HepG2 (cell line): Measurements from ENCODE around the gene KRTAP10-5. TPM values are rescaled to one million over a fixed set of nuclear protein-coding genes. Genes with fewer than 3 reads are reported as not detected.

Experiments
- ATAC-seq: fragments of 200-7000 bp; cut with Tn5 transposase; 3 replicates; pipeline ENCODE4 v1.9.1; 2020; ENCODE audit warnings: mild to moderate bottlenecking, moderate library complexity
- BruUV-seq: library from RNA; stranded (reverse); fragments of 400-500 nt; replicated peaks from 2 replicates; lab custom pipeline; 2021; lab: Mats Ljungman, UMichigan
- CTCF ChIA-PET: fragments of 300-600 bp; formaldehyde crosslinking; extraction: SDS; loops from one replicate; lab custom pipeline; 2021; ENCODE audit warnings: low total read pairs, inconsistent platforms, low intra/inter-chr PET ratio; lab: Yijun Ruan, JAX
- POLR2A ChIA-PET: fragments of 350-600 bp; sonication (Branson Sonifier 250); formaldehyde crosslinking; loops from one replicate; lab custom pipeline; 2020; ENCODE audit warnings: antibody characterized with exemption, inconsistent platforms; lab: Yijun Ruan, JAX
- DNase-seq: peaks from one replicate; pipeline ENCODE4 v3.0.0-alpha.2; 2015; ENCODE audit warnings: low spot score
- FAIRE-seq: peaks from 3 replicates; lab custom pipeline; 2011; peaks lifted over from hg19 to GRCh38; lab: Jason Lieb, UNC
- H2AFZ ChIP-seq: one replicate; pipeline ENCODE4 v1.6.1; 2011; ENCODE audit warnings: low read length, inconsistent platforms
- H3K27ac ChIP-seq: fragments of 300-600 bp; 3 replicates; pipeline ENCODE4 v1.8.0; 2011; ENCODE audit warnings: mixed run types, mild to moderate bottlenecking, mixed read lengths, low read length, inconsistent platforms; ENCODE audit not compliant: insufficient read depth; ENCODE audit errors: extremely low read length
- H3K27me3 ChIP-seq, 2 experiments: fragments of 200-600 bp in 1 of 2; 2 replicates in 1 of 2; 3 replicates in 1 of 2; pipeline versions ENCODE4 v1.6.0 to v1.8.0; 2011; ENCODE audit warnings: low read length in 2 of 2, mild to moderate bottlenecking in 2 of 2, moderate library complexity in 2 of 2, inconsistent platforms in 1 of 2; ENCODE audit not compliant: insufficient read depth in 2 of 2, control insufficient read depth in 1 of 2
- H3K36me3 ChIP-seq, 2 experiments: fragments of 200-600 bp in 1 of 2; replicated peaks in 1 of 2; 2 replicates in 1 of 2; 3 replicates in 1 of 2; pipeline versions ENCODE4 v1.5.1 to v1.8.0; 2011; ENCODE audit warnings: low read length in 2 of 2, inconsistent platforms in 1 of 2; ENCODE audit not compliant: insufficient read depth in 2 of 2, control insufficient read depth in 1 of 2
- H3K4me1 ChIP-seq: 2 replicates; pipeline ENCODE4 v1.5.1; 2012; ENCODE audit warnings: low read length, inconsistent platforms; ENCODE audit not compliant: insufficient read depth
- H3K4me2 ChIP-seq: 2 replicates; pipeline ENCODE4 v1.6.0; 2011; ENCODE audit warnings: low read depth, low read length, inconsistent platforms
- H3K4me3 ChIP-seq, 3 experiments: fragments of 200-600 bp in 1 of 3; sonication (generic), shearing (Covaris generic) in 1 of 3; replicated peaks in 1 of 3; 2 replicates each; pipeline ENCODE4 v1.5.1; 2011 to 2016; ENCODE audit warnings: low read length in 3 of 3, inconsistent platforms in 2 of 3, low read depth in 2 of 3, mild to moderate bottlenecking in 2 of 3, control low read depth in 1 of 3, mixed read lengths in 1 of 3; ENCODE audit not compliant: insufficient read depth in 1 of 3
- H3K79me2 ChIP-seq: one replicate; pipeline ENCODE4 v1.6.1; 2011; ENCODE audit warnings: low read length, inconsistent platforms; ENCODE audit not compliant: insufficient read depth
- H3K9ac ChIP-seq: 2 replicates; pipeline ENCODE4 v1.6.0; 2011; ENCODE audit warnings: mild to moderate bottlenecking, low read depth, low read length, inconsistent platforms; ENCODE audit not compliant: insufficient read depth
- H3K9me3 ChIP-seq: 2 replicates; pipeline ENCODE4 v1.5.1; 2012; ENCODE audit warnings: mild to moderate bottlenecking, low read length
- H4K20me1 ChIP-seq: 2 replicates; pipeline ENCODE4 v1.6.0; 2011; ENCODE audit warnings: inconsistent platforms, mild to moderate bottlenecking, low read length, moderate library complexity; ENCODE audit not compliant: insufficient read depth
- ARNT2 ChIP-seq: sonication (generic); formaldehyde crosslinking; IDR thresholded peaks from 2 replicates; pipeline ENCODE4 v1.8.0; 2022; ENCODE audit warnings: mild to moderate bottlenecking, low read depth, missing genetic modification reagents, moderate library complexity
- FOXP4 ChIP-seq: sonication (generic); formaldehyde crosslinking; IDR thresholded peaks from 2 replicates; pipeline ENCODE4 v1.4.0; 2020; ENCODE audit warnings: missing genetic modification reagents
- MAFF ChIP-seq: IDR thresholded peaks from 2 replicates; pipeline ENCODE4 v1.6.1; 2011; ENCODE audit warnings: low read depth, low read length, improper control_type of control experiment
- MATR3 ChIP-seq: sonication (generic); formaldehyde crosslinking; IDR thresholded peaks from 2 replicates; pipeline ENCODE4 v1.4.0; 2020; ENCODE audit warnings: missing genetic modification reagents
- MZF1 ChIP-seq: sonication (generic); formaldehyde crosslinking; IDR thresholded peaks from 2 replicates; pipeline ENCODE4 v1.8.1; 2023; ENCODE audit warnings: mild to moderate bottlenecking, missing genetic modification reagents, borderline replicate concordance
- SALL1 ChIP-seq: sonication (generic); formaldehyde crosslinking; IDR thresholded peaks from 2 replicates; pipeline ENCODE4 v1.8.0; 2022; ENCODE audit warnings: mild to moderate bottlenecking, missing genetic modification reagents
- ZNF34 ChIP-seq: sonication (generic); formaldehyde crosslinking; IDR thresholded peaks from 2 replicates; pipeline ENCODE4 v1.4.0; 2020; ENCODE audit warnings: mild to moderate bottlenecking, missing genetic modification reagents, borderline replicate concordance
- ZNF616 ChIP-seq: sonication (generic); formaldehyde crosslinking; IDR thresholded peaks from 2 replicates; pipeline ENCODE4 v1.5.0; 2020; ENCODE audit warnings: low read depth, mild to moderate bottlenecking, missing genetic modification reagents
- ZNF670 ChIP-seq: sonication (generic); formaldehyde crosslinking; IDR thresholded peaks from 2 replicates; pipeline ENCODE4 v1.8.0; 2022; ENCODE audit warnings: mild to moderate bottlenecking, missing genetic modification reagents, borderline replicate concordance
- WGBS: methylation state at CpG from one replicate; pipeline ENCODE4 v1.1.6; 2017; ENCODE audit warnings: low lambda C conversion rate; 5-methylcytosine and 5-hydroxymethylcytosine counted together
- in situ Hi-C: cut with HindIII; loops from 2 replicates; pipeline ENCODE4 v1.10.0; 2017; ENCODE audit warnings: low pct_unique_long_range_greater_than_20kb; ENCODE audit not compliant: extremely low pct_ligation_motif_present
- intact Hi-C: fragments of 100-400 bp; cut with micrococcal nuclease; formaldehyde crosslinking; loops from one replicate; pipeline ENCODE4 v1.10.0; 2022; ENCODE audit not compliant: unreplicated experiment
- polyA plus RNA-seq, 8 experiments: library from polyadenylated mRNA; depleted of rRNA in 3 of 8; stranded (reverse) in 7 of 8; unstranded in 1 of 8; fragments of >200 nt; fragmentation: Illumina TruSeq in 4 of 8; extraction: Trizol in 4 of 8; gene quantifications; 2 replicates each; pipeline versions ENCODE4 v1.2.1 to v1.2.3, GENCODE V29; 2011 to 2016; ENCODE audit warnings: low read depth in 4 of 8, missing spikeins in 1 of 8, mixed read lengths in 1 of 8; ENCODE audit not compliant: insufficient read depth in 1 of 8
- total RNA-seq, 5 experiments: library from RNA; depleted of rRNA; stranded (reverse); fragments of >200 nt; fragmentation: Illumina TruSeq; extraction: Trizol; gene quantifications; 2 replicates each; pipeline ENCODE4 v1.2.3, GENCODE V29; 2016; ENCODE audit warnings: low read depth in 1 of 5

The KRTAP10-5 gene
- total and polyA plus RNA-seq, 2 of the 13 experiments (the other 11 are each of a cell fraction or from before 2014, with no cell fraction given): not detected

GRCh38 chr21:44564099-44564498 lies 16.3 kb downstream of the KRTAP10-5 start:
- no peak overlapping the region for H3K9ac ChIP-seq
- TF ChIP-seq MAFF: no peak
- TF ChIP-seq MZF1 (CRISPR knock-in tag): no peak
- TF ChIP-seq ARNT2: no peak
- TF ChIP-seq SALL1 (CRISPR knock-in tag): no peak
- TF ChIP-seq ZNF670 (CRISPR knock-in tag): no peak
- no peak for TF ChIP-seq ZNF616 (CRISPR knock-in tag)
- no peak for TF ChIP-seq FOXP4 (CRISPR knock-in tag)
- no peak for TF ChIP-seq MATR3 (CRISPR knock-in tag)
- no peak for TF ChIP-seq ZNF34 (CRISPR knock-in tag)
- H3K9me3 ChIP-seq: no peaks in the 10 kb centered on the region
- no peak overlapping the region for H3K4me2 ChIP-seq
- ChIA-PET POLR2A (no interaction called here), CTCF (interaction anchor here (0.5 kb wide), 1 partner anchor 10 kb away, joined by 3 read pairs; no protein-coding TSS in a partner anchor)
- DNase-seq (no peak), ATAC-seq (no peak), FAIRE-seq (no peak)
- 81% methylated on average over 1 of the region's 1 CpG for WGBS
- BruUV-seq: no TSS peak
- intact Hi-C loops: no loop called here
- H3K4me1 ChIP-seq: no peaks in the 10 kb centered on the region
- H4K20me1 ChIP-seq: no peaks in the 10 kb centered on the region
- no peak overlapping the region for H2AFZ ChIP-seq
- H3K4me3 ChIP-seq: no peak overlapping the region
- H3K79me2 ChIP-seq: no peaks in the 10 kb centered on the region
- no peak overlapping the region for H3K27ac ChIP-seq
- H3K27me3 ChIP-seq: no peaks in the 10 kb centered on the region
- in situ Hi-C loops: no loop called here
- no peaks in the 10 kb centered on the region for H3K36me3 ChIP-seq
